ENCODE measurements around the gene ABCA6. TPM values are rescaled to one million over a fixed set of nuclear protein-coding genes. Genes with fewer than 3 reads are reported as not detected.

Gene ABCA6
- total and polyA plus RNA-seq, 2 donors (not counting 1 experiment from before 2014, with no cell fraction given), result 4.2 to 12.9 TPM

DNA sequence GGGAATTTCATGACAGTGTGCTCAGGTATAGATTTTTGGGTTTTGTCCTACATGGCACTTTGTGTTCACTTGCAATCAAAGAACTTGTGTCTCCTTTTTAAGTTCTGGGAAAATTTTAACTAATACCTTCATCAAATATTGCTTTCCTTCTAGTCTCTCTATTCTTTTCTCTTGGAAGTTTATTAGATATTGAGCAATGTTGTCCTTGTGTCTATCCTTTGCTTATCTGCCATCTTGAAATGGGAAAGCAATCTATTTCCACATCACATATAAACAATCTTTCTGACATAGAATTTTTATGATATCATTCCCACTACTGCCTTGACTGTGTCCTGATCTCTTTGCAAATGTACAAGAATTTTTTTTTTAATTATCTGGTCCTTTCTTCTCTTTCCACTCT lies 76.6 kb downstream of the ABCA6 start:
- Histone ChIP-seq H3K79me2 (ENCODE audit: control insufficient read depth, insufficient read depth, low read length) (no peaks in the 10 kb centered on the region), H3K4me2 (ENCODE audit: extremely low read depth, insufficient read depth, low read length) (no peak overlapping the region), H4K20me1 (ENCODE audit: control insufficient read depth, extremely low read depth, insufficient read depth, low read length) (no peaks in the 10 kb centered on the region), H2AFZ (ENCODE audit: low read length) (no peak overlapping the region), H3K4me1 (ENCODE audit: control insufficient read depth, extremely low read depth, insufficient read depth, low read length) (no peaks in the 10 kb centered on the region), H3K4me3 (replicated peaks in 1 of 4; ENCODE audit: control extremely low read depth in 1 of 4, insufficient read depth in 1 of 4, low read depth in 3 of 4, low read length in 4 of 4) (no peak overlapping the region), H3K27ac (ENCODE audit: insufficient read depth, low read length) (no peak overlapping the region), H3K9me3 (ENCODE audit: control insufficient read depth, insufficient read depth, low read depth, low read length) (no peaks in the 10 kb centered on the region), H3K9ac (ENCODE audit: insufficient read depth, low read length) (no peak overlapping the region), H3K27me3 (ENCODE audit: control insufficient read depth, insufficient read depth, low read length) (no peaks in the 10 kb centered on the region), H3K36me3 (ENCODE audit: control insufficient read depth, insufficient read depth, low read length) (no peaks in the 10 kb centered on the region)
- no peak for TF ChIP-seq EZH2 (IDR thresholded peaks at IDR 0.05; ENCODE audit: low read length, missing control alignments)
- TF ChIP-seq, protein P1, sequence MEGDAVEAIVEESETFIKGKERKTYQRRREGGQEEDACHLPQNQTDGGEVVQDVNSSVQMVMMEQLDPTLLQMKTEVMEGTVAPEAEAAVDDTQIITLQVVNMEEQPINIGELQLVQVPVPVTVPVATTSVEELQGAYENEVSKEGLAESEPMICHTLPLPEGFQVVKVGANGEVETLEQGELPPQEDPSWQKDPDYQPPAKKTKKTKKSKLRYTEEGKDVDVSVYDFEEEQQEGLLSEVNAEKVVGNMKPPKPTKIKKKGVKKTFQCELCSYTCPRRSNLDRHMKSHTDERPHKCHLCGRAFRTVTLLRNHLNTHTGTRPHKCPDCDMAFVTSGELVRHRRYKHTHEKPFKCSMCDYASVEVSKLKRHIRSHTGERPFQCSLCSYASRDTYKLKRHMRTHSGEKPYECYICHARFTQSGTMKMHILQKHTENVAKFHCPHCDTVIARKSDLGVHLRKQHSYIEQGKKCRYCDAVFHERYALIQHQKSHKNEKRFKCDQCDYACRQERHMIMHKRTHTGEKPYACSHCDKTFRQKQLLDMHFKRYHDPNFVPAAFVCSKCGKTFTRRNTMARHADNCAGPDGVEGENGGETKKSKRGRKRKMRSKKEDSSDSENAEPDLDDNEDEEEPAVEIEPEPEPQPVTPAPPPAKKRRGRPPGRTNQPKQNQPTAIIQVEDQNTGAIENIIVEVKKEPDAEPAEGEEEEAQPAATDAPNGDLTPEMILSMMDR (conservative IDR thresholded peaks at IDR 0.05 in 1 of 2, IDR thresholded peaks at IDR 0.05 in 1 of 2; ENCODE audit: low read depth in 1 of 2, low read length in 2 of 2), result no peak
- DNase-seq (ENCODE audit: low read depth in 2 of 2), result no peak

DNA sequence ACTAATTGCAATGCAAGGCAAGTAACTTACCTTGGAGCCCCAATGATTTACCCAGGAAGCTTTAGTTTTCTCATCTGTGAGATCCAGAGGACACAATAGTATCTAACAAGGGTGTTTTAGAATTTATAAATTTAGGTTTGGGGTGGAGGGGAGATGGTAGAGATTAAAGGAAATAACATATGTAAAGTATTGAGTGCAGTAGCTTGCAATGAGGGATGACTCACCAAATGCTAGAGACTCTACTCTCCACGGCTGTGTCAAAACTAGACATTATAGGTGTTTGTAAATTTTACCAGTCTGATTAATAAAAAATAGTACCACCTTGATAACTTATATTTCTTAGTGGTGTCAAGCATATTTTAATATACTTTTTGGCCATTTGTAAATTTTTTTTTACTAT lies 77.2 kb downstream of the ABCA6 start:
- H4K20me1 ChIP-seq (ENCODE audit: control insufficient read depth, extremely low read depth, insufficient read depth, low read length), result no peaks in the 10 kb centered on the region
- H3K4me3 ChIP-seq (replicated peaks in 1 of 4; ENCODE audit: control extremely low read depth in 1 of 4, insufficient read depth in 1 of 4, low read depth in 3 of 4, low read length in 4 of 4), result no peak overlapping the region
- H3K27me3 ChIP-seq (ENCODE audit: control insufficient read depth, insufficient read depth, low read length), result no peaks in the 10 kb centered on the region
- H3K36me3 ChIP-seq (ENCODE audit: control insufficient read depth, insufficient read depth, low read length), result no peaks in the 10 kb centered on the region
- H3K4me1 ChIP-seq (ENCODE audit: control insufficient read depth, extremely low read depth, insufficient read depth, low read length), result no peaks in the 10 kb centered on the region
- no peaks in the 10 kb centered on the region for H3K79me2 ChIP-seq (ENCODE audit: control insufficient read depth, insufficient read depth, low read length)
- TF ChIP-seq EZH2 (IDR thresholded peaks at IDR 0.05; ENCODE audit: low read length, missing control alignments), result no peak
- TF ChIP-seq, protein P1 (conservative IDR thresholded peaks at IDR 0.05 in 1 of 2, IDR thresholded peaks at IDR 0.05 in 1 of 2; ENCODE audit: low read depth in 1 of 2, low read length in 2 of 2), result no peak
- no peaks in the 10 kb centered on the region for H3K9me3 ChIP-seq (ENCODE audit: control insufficient read depth, insufficient read depth, low read depth, low read length)
- no peak for DNase-seq (ENCODE audit: low read depth in 2 of 2)
- no peak overlapping the region for H3K4me2 ChIP-seq (ENCODE audit: extremely low read depth, insufficient read depth, low read length)
- no peak overlapping the region for H2AFZ ChIP-seq (ENCODE audit: low read length)
- H3K27ac ChIP-seq (ENCODE audit: insufficient read depth, low read length), result no peak overlapping the region
- no peak overlapping the region for H3K9ac ChIP-seq (ENCODE audit: insufficient read depth, low read length)

DNA sequence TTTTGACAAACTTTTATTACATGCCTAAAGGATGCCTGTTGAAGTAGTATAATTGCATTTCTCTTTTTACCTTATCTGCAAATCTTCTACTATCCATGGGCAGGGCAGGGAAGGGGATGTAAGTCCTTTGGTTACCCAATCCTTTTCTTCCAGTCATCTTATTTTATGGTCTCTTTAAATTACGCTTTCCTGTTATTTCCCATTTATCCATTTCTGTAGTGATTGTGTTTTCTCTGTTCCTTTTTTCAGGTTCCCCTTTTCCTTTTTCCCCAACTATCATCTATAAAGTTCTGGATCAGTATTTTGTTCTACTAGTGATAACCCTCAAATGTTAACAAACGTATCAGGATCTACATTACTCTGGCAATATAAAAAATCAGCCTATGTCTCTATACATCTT lies 77.7 kb downstream of the ABCA6 start:
- no peaks in the 10 kb centered on the region for H3K36me3 ChIP-seq (ENCODE audit: control insufficient read depth, insufficient read depth, low read length)
- H3K4me2 ChIP-seq (ENCODE audit: extremely low read depth, insufficient read depth, low read length), result no peak overlapping the region
- no peaks in the 10 kb centered on the region for H3K4me1 ChIP-seq (ENCODE audit: control insufficient read depth, extremely low read depth, insufficient read depth, low read length)

More for the DNA sequence above, 77.7 kb downstream of the ABCA6 start:
- no peaks in the 10 kb centered on the region for H3K79me2 ChIP-seq (ENCODE audit: control insufficient read depth, insufficient read depth, low read length)
- no peak for TF ChIP-seq EZH2 (IDR thresholded peaks at IDR 0.05; ENCODE audit: low read length, missing control alignments)
- TF ChIP-seq, protein P1 (conservative IDR thresholded peaks at IDR 0.05 in 1 of 2, IDR thresholded peaks at IDR 0.05 in 1 of 2; ENCODE audit: low read depth in 1 of 2, low read length in 2 of 2), result no peak
- no peak overlapping the region for H2AFZ ChIP-seq (ENCODE audit: low read length)
- no peak overlapping the region for H3K9ac ChIP-seq (ENCODE audit: insufficient read depth, low read length)
- H3K4me3 ChIP-seq (replicated peaks in 1 of 4; ENCODE audit: control extremely low read depth in 1 of 4, insufficient read depth in 1 of 4, low read depth in 3 of 4, low read length in 4 of 4), result no peak overlapping the region
- no peak for DNase-seq (ENCODE audit: low read depth in 2 of 2)
- no peaks in the 10 kb centered on the region for H4K20me1 ChIP-seq (ENCODE audit: control insufficient read depth, extremely low read depth, insufficient read depth, low read length)
- H3K27ac ChIP-seq (ENCODE audit: insufficient read depth, low read length), result no peak overlapping the region
- no peaks in the 10 kb centered on the region for H3K27me3 ChIP-seq (ENCODE audit: control insufficient read depth, insufficient read depth, low read length)
- H3K9me3 ChIP-seq (ENCODE audit: control insufficient read depth, insufficient read depth, low read depth, low read length), result no peaks in the 10 kb centered on the region
